ENCODE measurements around the gene SYCP2L.
A peak's percentile ranks its signal among the peaks of the same experiment; 100 is the strongest.
"Not testable (repeated sequence)": the region's sequence is repeated elsewhere in the genome, so short reads cannot be mapped to it uniquely, and the experiment has no call there.

SYCP2L gene

DNA sequence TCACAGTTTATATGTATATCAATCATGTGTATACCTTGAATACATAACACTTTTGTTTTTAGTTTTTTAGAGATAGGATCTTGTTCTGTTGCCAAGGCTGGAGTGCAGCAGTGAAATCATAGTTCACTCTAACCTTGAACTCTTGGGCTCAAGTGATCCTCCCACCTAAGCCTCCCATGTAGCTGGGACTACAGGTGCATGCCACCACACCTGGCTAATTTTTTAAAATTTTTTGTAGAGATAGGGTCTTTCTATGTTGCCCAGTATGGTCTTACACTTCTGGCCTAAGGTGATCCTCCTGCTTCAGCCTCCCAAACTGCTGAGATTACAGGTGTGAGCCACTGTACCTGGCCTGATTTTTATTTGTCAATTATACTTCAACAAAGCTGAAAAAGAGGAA, 69.9 kb downstream of the SYCP2L start:
- DNase-seq (ENCODE audit: insufficient read length, low spot score) (no peak), FAIRE-seq (no peak)
- TF ChIP-seq POLR2A (IDR thresholded peaks at IDR 0.05; ENCODE audit: low read depth, low read length): no peak

DNA sequence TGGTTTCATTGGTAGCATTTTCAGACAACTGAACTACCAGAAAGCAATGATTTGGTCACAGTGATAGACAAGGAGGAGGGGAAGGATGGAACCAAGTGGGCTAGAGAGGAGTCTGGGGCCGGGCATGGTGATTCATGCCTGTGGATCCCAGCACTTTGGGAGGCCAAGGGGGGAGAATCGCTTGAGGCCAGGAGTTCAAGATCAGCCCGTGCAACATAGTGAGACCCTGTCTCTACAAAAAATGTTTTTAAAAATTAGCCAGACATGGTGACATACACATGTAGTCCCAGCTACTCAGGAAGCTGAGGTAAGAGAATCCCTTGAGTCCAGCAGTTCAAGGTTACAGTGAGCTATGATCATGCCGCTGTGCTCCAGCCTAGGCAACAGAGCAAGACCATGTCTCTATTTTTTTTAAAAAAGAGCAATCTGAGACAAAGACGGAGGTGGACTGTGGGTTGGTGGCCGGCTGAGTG, 70.6 kb downstream of the SYCP2L start:
- no peak for FAIRE-seq

DNA sequence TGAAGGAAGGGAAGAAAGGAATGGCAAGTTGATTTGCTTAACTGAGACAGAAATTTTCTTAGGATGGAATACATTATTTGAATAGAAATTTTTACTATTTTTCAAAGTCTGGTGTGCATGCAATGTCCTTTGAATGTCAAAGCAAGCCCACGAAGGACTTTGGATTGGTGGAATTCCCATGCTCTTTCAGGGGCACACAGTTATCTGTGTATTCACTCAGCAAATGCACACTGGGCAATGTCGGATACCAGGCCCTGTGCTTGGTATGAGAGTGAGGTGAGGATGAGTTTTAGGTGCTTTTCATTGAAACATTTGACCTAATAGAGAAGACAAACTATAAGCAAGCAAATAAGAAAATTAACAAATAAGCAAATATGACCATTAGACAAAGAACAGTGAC, 73.3 kb downstream of the SYCP2L start:
- FAIRE-seq (no peak), DNase-seq (ENCODE audit: insufficient read length, low spot score) (no peak)
- no peak for TF ChIP-seq POLR2A (IDR thresholded peaks at IDR 0.05; ENCODE audit: low read depth, low read length)

More for the DNA sequence above, 70.6 kb downstream of the SYCP2L start:
- DNase-seq (ENCODE audit: insufficient read length, low spot score): no peak
- TF ChIP-seq POLR2A (IDR thresholded peaks at IDR 0.05; ENCODE audit: low read depth, low read length): no peak

DNA sequence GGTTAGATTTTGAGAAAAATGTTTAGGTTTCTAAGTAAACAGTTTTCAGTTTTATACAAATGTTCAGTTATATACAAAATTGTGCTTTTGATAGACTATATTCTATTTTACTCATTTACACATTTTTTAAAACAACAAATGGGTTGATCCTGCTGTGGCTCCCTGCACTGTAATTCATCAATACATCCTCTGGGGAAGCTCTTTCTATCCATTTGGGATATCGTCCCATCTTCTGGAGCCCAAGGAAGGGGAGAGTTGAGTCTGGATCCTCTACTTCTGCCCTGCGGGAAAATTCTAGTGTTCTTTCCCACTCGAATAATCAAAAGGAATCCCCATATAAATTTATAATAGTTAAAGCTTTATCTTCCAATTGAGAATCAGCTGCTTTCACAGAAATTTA, 75.0 kb downstream of the SYCP2L start:
- FAIRE-seq: no peak
- no peak for DNase-seq (ENCODE audit: insufficient read length, low spot score)
- TF ChIP-seq POLR2A (IDR thresholded peaks at IDR 0.05; ENCODE audit: low read depth, low read length): no peak

DNA sequence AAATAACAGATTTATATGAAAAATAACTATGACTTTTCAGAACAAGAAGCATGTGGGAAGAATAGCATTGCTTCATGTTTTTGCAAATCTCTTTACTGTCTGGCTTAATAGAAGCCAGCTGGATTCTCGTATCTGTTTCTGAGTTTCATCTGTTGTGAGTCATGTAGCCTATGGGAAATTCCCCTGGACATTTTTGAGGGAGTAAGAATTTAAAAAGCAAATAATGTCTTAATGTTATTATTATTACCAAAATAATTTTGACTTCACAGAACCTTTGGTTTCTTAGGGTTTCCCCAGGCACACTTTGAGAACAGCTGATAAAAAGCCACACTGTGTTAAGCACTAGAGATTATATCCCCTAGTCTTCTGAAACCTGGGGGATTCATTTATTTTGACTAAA, 75.8 kb downstream of the SYCP2L start:
- TF ChIP-seq POLR2A (IDR thresholded peaks at IDR 0.05; ENCODE audit: low read depth, low read length): no peak
- FAIRE-seq (peak; percentile 27), DNase-seq (ENCODE audit: insufficient read length, low spot score) (no peak)

DNA sequence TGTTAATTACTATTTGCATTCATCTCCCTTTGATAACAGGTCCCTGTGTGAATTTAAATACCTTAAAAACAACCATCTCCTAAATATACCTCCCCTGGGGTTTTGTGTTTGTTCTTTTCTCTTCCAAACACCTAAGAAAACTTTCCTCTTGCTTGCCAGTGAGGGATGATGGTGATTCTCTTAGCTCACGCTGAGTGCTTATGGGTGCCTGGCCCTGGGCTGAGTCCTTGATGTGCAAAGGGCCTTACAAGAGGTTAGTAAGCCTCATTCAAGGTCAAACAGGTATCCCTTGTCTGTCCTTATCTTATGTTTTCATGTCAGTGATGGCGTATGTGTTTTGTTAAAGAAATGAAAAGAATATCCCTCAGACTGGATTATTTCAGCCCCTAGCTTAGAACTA, 76.3 kb downstream of the SYCP2L start:
- DNase-seq (ENCODE audit: insufficient read length, low spot score) (no peak), FAIRE-seq (peak; percentile 62)
- no peak for TF ChIP-seq POLR2A (IDR thresholded peaks at IDR 0.05; ENCODE audit: low read depth, low read length)

DNA sequence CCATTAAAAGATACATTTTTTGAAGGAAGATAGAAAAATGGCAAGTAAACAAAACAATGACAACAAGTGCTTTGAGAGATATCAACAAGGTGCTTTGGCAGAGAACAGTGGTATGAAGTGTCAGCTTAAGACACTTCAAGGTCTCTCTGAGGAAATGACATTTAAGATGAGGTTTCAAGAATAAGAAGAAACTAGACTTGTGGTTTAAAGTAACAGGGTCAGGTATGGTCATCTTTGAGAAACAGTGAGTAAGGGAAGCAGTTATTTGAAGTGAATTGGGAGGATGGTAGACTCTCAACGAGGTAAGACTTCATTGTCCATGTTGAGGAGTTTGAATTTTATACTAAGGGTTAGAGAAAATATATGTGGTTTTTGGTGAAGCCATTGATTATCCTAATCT, 77.8 kb downstream of the SYCP2L start:
- FAIRE-seq (peak; percentile 27), DNase-seq (ENCODE audit: insufficient read length, low spot score) (no peak)
- TF ChIP-seq POLR2A (IDR thresholded peaks at IDR 0.05; ENCODE audit: low read depth, low read length): no peak

DNA sequence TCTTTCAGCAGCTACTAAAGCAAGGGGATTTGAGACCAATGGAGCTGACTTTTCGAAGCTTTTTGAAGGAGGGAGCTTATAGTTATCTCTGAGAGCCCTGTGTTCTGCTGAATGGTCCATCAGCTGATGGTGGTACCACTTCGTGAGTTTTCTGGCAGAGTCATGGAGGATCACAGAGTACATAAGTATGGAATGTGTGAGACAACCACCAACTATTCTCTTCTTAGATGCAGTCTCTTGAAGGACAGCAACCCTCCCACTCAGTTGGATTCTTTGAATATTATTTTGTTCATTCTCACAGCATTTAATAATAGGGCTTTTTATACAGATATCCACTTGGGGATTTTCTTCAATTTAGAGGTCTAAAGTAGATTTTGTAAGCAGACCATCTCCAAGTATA, 81.9 kb downstream of the SYCP2L start:
- DNase-seq (ENCODE audit: insufficient read length, low spot score) (no peak), FAIRE-seq (no peak)
- TF ChIP-seq POLR2A (IDR thresholded peaks at IDR 0.05; ENCODE audit: low read depth, low read length): no peak

DNA sequence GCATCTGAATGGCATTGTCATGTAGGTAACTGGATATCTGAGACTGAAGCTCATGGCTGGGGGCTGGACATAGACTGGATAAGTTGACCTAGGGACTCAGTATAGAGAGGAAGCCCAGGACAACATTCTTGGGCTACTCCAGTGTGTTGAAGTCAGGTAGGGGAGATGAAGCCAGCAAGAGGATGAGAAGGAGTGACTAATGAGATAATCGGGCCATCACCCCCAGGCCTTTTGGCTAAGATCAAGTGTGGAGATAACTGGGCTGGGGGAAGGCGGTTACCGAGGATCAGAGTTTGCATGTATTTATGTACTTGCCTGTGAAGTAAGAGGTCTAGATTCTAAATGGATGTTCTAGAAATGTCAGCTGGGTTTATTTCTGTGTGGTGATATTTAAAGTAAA, 83.9 kb downstream of the SYCP2L start:
- DNase-seq (ENCODE audit: insufficient read length, low spot score) (no peak), FAIRE-seq (no peak)
- no peak for TF ChIP-seq POLR2A (IDR thresholded peaks at IDR 0.05; ENCODE audit: low read depth, low read length)

DNA sequence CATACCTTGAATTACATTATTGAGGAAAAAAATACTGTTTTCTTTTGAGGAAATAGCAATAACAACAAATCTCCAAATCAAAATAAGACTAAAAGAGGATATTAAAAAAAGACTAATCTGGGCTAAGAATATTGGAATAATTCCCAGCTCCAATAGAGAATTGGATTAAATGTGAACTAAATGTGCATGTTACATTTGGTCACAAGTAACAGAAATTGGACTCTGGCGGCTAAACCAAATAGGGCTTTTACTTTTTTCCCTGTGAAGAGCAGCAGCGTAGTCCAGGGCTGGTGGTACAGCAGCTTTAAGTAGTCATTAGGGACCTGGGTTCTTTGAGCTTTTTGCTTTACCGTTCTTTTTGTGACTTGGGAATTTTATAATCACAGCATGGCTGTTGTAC, 85.3 kb downstream of the SYCP2L start:
- no peak for TF ChIP-seq POLR2A (IDR thresholded peaks at IDR 0.05; ENCODE audit: low read depth, low read length)
- DNase-seq (ENCODE audit: insufficient read length, low spot score): no peak
- no peak for FAIRE-seq

DNA sequence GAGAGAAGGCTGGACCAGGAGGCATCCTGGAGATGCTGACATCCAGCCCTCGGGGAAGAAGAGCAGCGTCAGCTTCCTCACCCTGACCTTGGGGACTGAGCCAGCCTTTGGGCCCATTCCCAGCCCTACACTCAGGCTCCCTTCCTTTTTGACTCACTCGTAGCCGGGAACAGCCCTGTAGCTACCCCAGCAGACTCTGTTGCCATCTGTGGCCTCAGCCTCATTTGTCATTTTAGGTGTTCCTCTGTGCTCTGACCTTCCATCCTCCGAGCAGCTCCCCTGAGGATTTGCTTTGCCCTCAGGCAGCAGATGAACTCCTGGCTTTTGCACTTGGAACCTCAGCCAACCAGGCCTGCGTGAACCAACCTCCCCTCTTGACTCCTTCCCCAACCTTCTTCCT, 89.7 kb downstream of the SYCP2L start:
- no peak for DNase-seq (ENCODE audit: insufficient read length, low spot score)
- TF ChIP-seq POLR2A (IDR thresholded peaks at IDR 0.05; ENCODE audit: low read depth, low read length): no peak
- no peak for FAIRE-seq

DNA sequence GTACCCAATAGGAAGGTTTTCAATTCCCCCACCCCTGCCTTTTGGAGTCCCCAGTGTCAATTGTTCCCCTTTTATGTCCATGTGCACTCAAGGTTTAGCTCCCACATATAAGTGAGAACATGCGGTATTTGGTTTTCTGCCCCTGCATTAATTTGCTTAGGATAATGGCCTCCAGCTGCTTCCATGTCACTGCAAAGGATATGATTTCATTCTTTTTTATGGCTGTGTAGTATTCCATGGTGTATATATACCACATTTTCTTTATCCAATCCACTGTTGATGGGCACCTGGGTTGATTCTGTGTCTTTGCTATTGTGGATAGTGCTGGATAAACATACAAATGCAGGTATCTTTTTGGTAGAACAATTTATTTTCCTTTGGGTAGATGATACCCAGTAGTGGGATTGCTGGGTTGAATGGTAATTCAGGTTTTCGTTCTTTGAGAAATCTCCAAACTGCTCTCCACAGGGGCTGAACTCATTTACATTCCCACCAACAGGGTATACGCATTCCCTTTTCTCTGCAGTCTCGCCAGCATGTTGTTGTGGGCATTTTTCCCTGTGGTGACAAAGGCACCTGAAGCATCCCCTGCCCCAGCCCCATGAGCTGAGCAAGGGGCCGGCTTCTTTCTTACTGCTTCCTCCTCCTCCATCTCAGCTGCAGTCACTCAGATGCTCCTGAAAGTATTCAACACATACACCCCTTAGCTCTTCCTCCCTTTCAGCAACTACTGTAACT, 90.5 kb downstream of the SYCP2L start:
- FAIRE-seq: no peak
- TF ChIP-seq POLR2A (IDR thresholded peaks at IDR 0.05; ENCODE audit: low read depth, low read length): no peak
- no peak for DNase-seq (ENCODE audit: insufficient read length, low spot score)

DNA sequence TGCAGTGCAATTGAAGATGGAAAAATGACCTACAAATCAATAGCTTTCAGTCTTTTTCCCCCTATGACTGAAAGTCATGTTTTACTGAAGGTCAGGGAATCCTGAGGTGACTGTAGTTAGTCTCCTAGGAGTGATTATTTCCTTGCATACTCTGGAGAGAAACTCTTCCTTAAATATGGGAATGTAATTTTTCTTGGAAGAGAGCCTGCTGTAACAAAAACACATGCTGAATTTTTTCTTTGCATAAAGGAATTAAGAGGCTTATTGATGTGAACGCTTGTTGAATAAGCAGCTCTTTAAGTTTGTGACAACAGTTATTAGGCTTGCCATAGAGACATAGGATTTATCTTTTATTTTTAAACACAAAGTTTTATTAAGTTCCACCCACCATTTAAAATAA, 92.8 kb downstream of the SYCP2L start:
- FAIRE-seq (no peak), DNase-seq (ENCODE audit: insufficient read length, low spot score) (no peak)
- no peak for TF ChIP-seq POLR2A (IDR thresholded peaks at IDR 0.05; ENCODE audit: low read depth, low read length)

DNA sequence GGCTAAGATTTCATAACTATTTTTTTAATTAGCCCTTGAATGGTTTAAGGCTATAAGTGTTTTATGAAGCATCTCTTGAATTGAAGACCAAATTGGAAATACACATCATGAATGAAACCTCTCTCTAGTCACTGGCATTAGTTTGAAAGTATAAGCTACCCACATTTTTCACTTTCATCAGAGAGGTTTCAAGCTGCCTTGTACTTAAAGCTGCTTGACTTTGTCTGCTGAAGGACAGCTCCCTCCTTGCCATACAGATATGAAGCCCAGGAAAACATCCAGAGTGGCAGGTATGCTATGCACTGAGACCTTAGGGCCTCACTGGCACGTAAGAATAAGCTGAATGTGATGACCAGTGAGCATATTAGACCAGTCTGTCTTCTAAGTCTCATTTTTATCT, 94.6 kb downstream of the SYCP2L start:
- FAIRE-seq: no peak
- TF ChIP-seq POLR2A (IDR thresholded peaks at IDR 0.05; ENCODE audit: low read depth, low read length): no peak
- DNase-seq (ENCODE audit: insufficient read length, low spot score): no peak

DNA sequence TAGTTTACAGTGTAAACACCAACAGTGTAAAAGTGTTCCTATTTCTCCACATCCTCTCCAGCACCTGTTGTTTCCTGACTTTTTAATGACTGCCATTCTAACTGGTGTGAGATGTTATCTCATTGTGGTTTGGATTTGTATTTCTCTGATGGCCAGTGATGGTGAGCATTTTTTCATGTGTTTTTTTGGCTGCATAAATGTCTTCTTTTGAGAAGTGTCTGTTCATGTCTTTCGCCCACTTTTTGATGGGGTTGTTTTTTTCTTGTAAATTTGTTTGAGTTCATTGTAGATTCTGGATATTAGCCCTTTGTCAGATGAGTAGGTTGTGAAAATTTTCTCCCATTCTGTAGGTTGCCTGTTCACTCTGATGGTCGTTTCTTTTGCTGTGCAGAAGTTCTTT, 98.1 kb downstream of the SYCP2L start:
- FAIRE-seq; DNase-seq (ENCODE audit: insufficient read length, low spot score): not testable (repeated sequence)

DNA sequence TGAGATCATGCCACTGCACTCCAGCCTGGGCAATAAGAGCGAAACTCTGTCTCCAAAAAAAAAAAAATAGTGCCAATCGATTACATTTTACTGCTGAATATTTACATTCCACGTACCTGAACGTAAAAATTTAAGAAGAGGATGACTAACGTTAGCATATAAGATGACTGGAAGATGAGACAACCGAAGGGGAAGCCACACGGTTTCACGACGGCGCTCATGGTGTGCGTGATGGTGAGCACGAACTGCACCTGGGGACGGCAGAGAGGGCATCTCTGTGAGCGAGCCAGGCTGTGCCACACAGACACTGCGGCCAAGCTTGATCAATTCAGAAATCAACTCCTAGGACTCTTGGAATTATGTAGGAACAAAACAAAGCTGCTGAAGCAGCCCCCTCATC, 102.7 kb downstream of the SYCP2L start:
- FAIRE-seq (no peak), DNase-seq (ENCODE audit: insufficient read length, low spot score) (no peak)
- TF ChIP-seq POLR2A (IDR thresholded peaks at IDR 0.05; ENCODE audit: low read depth, low read length): no peak
